Pons (tissue), 1 donor: ENCODE measurements around the gene SMAD6.
A peak's percentile ranks its signal among the peaks of the same experiment; 100 is the strongest.

Experiments
- DNase-seq: peaks from one replicate; pipeline ENCODE4 v3.0.0-alpha.2; 2016; ENCODE audit warnings: low spot score

The SMAD6 gene

DNA sequence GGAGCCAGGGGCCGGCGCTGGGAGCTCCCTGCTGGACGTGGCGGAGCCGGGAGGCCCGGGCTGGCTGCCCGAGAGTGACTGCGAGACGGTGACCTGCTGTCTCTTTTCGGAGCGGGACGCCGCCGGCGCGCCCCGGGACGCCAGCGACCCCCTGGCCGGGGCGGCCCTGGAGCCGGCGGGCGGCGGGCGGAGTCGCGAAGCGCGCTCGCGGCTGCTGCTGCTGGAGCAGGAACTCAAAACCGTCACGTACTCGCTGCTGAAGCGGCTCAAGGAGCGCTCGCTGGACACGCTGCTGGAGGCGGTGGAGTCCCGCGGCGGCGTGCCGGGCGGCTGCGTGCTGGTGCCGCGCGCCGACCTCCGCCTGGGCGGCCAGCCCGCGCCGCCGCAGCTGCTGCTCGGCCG, 1.5 kb downstream of the SMAD6 start:
- no peak for DNase-seq

- DNase-seq: no peak
Observed at GRCh38 chr15:66704019-66704802, 2.2 kb downstream of the SMAD6 start.

DNA sequence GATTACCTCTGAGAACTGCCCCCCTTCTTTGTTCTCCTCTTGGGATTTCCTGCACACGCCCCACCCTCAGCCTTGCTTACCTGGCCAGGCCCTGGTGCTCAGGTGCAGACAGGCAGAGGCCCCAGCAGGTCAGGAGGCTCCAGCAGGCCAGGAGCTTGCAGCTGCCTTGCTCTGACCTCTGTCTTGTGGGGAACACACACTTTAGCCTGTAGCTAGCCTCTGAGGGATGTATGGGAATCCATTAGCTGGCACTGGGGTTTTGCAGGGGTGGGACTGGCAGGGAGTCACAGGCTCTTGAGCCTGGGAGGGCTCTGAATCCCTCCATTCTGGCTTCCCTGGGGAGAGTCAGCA, 2.7 kb downstream of the SMAD6 start:
- DNase-seq: no peak

DNA sequence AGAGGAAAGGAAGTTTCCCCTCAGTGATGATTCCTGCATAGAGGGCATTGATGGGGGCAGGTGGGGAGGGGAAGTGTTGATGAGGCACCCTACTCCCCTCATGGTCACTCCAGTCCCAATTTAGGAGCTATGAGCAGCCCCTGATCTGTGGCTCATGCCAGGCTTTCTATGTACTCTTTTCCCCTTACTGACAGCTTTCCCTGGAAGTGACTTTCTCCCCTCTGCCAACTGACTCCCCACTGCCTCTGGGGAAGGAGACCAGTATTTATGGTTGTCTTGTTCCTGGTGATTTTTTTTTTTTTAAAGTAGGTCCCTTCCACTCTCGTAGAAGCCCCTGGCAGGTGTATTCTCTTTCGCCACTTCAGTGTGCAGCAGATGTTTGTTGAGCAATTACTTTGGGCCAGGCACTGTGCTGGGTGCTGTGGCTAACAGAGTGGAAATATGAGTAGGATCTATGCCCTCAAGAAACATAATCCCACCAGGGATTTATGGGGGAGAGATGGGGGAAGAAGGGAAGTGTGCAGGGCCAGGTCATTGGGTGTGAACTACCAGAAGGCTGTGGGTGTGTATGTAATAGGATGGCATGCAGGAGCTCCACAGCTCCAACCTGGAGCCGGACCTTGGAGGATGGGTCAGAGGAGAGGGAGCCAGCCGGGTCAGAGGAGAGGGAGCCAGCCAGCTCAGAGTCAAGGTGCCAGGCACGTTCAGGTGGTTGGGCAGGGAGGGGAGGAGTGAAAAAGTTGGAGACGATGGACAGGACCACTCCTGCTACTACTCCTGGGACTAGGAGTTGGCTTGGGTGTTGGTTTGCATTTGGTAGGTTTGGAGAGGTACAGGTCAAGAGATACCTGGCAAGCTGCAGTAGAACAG, 3.5 kb downstream of the SMAD6 start:
- no peak for DNase-seq

DNA sequence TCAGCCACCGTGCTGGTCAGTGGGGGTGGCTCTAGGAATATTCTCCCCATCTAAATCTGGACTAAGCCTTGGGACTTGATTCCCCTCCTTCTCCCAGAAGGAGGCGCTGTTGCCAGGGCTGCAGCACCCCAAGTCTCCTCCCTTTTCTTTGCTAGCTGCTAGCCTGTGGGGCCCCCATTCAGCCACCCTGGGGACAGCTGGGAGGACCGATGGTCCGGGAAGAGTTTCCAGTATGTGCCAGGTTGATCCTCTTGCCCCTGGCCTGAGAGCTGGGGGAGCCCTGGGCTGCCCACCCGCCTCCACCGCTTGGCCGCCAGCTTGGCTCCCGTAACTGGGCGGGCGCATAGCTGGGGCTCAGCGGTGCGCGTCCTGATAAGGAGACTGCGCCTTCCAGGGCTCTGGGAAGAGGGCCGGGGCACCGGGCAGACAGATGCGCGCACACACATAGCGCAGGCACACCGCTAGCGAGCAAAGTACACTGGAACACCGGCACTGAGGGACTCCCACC, 4.2 kb downstream of the SMAD6 start:
- DNase-seq: no peak

DNA sequence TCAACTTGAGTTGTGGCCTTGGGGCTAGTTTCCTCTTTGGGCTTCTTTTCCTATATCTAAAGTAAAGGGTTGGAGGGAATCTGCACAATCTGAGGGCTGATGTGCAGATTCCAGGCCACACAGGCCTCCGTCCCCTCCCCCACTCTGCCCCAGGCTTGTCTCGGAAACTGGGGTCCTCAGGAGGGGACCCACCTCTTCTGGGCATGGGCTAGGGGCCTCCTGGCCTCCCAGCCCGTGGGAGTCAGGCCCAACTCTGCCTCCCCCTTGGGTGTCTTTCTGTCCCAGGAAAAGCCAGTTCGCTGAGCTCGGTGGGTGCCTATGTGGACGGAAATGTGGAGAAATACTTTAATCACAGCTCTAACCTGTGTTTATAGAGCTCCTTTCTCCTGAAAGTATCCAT, 4.8 kb downstream of the SMAD6 start:
- no peak for DNase-seq

DNA sequence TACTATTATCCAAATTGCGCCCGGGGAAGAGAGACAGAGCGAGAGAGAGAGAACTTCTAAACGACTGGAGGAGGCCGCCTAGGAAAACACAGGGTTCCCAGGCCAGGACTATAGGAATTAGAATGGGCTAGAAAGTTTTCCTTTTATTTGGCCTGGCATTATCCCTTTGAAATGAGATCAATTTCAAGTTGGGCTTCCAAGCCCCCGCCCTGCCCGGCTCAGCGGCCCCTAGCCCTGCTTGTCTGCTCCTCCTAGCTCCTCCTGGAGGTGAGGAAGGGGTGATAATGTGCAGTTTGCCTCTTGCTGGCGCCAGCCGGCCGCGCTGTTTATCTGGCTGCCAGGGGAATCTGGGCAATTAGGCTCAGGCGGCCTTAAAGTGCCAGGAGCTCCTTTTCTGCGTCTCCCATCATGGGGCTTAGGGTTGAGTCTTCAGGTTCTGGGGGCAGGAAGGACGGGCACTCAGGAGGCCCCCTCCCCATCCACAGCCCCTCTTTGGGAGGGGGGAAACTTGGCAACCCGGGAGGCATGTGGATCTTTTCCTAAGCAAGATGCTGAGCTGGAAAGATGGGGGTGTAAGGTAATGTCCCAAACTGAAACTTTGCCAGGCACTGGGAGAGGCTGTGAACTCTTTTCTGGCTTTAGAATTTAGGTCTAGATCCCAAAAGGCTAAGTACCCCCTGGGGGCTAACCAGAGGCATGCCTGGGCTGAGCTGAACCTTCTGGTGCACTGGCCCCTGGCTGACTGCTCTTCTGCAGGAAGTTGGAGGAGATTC, 5.5 kb downstream of the SMAD6 start:
- DNase-seq: no peak

GRCh38 chr15:66708389-66708788, 6.4 kb downstream of the SMAD6 start:
- DNase-seq: no peak

GRCh38 chr15:66709884-66710283, 7.8 kb downstream of the SMAD6 start:
- DNase-seq: no peak

- DNase-seq: no peak
Observed at GRCh38 chr15:66711260-66711659, 9.2 kb downstream of the SMAD6 start.

DNA sequence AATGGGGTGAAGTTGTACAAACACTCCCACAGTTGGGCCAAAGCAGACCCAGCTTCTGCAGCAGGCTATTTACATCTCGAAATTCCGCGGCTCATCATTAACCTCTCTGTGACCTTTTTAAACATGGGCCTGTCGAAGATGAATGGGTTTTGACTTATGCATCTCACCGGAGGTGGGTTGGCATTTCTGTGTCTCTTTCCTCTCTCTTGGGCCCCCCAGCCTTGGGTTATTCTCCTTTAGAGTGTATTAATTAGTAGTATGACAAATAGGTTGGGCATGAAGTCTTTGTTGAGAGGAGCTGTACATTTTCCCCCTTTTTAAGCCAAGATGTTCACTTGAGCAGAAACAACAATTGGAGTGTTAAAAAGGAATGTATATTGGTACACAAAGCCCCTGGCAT, 9.8 kb downstream of the SMAD6 start:
- DNase-seq: no peak

GRCh38 chr15:66713843-66714508, 11.9 kb downstream of the SMAD6 start:
- no peak for DNase-seq

DNA sequence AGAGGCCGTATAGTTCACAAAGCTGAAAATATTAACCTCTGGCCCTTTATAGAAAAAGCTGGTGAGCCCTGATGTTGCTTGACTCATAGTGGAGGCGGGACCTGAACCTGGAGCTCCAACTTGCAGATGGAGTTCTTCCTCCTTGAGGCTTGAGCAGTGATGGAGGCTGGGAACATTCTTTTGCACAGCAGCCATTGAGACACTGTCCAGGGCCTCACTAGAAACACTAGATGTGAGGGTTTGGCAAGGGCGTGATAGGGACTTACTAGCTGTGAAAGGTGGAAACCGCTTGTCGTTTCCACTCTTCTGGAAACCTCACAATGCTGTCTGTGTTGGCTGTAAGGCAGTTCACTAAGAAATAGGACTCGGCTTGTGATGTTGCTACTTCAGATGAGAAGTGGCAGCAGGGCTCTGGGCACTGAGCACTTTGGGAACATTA, 12.5 kb downstream of the SMAD6 start:
- no peak for DNase-seq

GRCh38 chr15:66715181-66715624, 13.2 kb downstream of the SMAD6 start:
- no peak for DNase-seq

DNA sequence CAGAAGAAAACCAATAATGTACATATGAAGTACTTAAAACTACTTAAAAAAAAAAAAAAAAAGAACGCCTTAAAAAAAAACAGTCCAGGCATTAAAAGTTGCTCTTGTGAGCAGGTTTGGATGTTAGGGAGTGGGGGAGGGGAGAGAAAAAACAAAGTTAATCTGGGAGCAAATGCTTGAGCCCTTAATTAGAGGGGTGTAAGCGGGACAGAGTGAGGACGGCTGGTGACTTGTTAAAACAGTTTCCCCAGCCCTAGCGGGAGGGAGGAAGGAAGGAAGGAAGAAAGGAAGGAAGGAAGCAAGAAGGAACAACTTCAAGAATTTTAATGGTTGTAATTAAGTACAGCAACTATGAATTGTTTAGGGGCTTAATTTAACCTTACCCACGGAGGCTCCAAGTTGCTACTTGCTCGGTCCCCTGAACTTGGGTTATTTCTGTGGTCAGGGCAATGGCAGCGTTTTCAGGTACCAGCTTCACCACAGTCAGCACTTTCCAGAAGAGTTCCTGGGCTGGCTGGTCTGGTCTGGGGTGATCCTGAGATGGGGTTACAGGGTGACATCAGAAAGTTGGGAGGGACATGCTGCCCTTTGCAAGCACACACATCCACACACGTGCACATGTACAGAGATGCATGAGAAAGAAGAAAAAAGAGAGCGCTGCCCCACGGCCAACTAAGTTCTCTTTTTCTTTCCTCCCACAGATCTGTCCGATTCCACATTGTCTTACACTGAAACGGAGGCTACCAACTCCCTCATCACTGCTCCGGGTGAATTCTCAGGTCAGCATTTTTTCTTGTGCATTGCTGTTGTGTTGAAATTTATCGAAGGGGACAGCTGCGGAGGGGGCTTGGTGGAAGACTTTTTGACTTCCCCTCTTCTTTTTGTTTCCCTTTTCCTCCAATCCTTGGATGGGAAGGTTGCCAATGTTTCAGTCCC, 14.0 kb downstream of the SMAD6 start:
- DNase-seq: peak; percentile 32

GRCh38 chr15:66716656-66717020, 14.6 kb downstream of the SMAD6 start:
- no peak for DNase-seq

DNA sequence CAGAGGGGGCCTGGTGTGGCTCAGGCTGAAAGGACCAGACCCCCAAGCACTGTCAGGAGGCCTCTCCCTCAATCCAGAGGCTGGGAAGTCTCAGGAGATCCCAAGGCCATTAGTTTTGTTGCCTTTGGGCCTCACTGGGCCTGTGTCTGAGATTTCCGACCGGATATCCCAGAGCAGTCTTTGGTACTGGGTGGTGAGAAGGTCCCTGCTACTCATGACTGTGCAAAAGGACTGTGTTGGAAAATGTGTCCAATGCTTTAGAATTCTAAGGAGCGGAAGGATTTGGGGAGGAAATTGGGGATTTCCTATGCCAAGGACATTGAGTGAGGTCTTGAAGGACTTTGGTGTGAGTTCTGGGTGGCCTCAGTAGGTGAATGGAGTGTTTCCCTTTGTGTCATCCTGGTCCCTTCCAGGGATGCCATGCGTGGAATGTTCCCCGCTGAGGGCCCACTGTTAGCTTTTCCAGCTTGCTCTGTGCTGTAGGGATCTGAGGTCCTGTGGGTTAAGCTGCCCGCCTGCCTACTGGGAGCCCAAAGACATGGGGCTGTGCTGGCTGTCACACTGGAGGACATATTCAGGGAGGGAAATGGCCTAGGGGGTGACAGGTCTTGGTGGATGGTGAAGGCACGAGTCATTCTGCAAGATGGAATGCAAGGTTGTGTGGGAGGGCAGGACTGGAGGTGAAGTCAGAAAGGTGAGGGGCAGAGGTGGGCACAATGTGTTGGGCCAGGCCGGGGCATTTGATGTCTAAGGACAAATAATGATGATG, 16.4 kb downstream of the SMAD6 start:
- no peak for DNase-seq

- DNase-seq: no peak
Observed at GRCh38 chr15:66719471-66719870, 17.4 kb downstream of the SMAD6 start.

DNA sequence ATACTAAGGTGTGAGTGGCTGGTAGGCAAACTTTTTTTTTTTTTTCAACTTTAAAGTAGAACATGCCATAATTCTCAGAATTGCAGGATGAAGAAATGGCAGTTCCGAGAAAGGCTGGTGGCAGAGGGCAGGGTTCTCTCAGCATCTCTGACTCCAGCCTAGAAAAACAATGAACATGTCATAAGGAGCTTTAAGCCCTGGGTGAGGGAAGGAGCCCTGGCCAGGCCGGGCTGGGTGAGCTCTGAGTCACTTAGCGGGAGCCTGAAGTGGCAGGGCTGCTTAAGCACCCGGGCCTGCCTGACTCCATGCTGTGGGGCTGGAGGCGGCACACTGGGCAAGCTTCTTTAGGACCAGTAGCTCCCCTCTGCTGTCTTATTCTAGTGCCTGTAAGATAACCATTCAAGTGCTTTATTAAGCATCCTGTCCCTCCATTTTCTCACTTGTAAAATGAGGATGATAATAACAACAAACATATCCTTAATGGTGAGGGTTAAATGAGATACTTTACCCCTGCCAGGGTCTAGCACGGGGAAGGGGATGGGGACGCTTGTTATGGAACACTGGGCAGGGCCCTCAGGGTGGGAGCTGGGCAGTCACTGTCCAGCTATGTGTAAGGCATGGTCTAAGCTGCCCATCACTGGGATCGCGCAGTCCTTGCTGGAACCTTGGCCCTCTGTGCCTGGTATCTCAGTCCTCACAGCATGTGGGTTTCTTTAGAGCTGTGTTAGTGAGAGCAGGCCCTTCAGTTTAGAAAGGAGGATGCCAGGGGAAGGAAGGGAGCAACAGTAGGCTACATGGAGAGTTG, 18.4 kb downstream of the SMAD6 start:
- no peak for DNase-seq
